HCT116 (cell line): ENCODE data around the gene WT1.

ENCODE experiments used
- POLR2AphosphoS5 ChIP-seq: IDR thresholded peaks from 2 replicates; pipeline ENCODE4 v1.6.1; 2011; ENCODE audit warnings: mild to moderate bottlenecking, low read depth, low read length, moderate library complexity
- TF ChIP-seq, protein P1 (sequence below), 3 experiments: fragments of 200-600 bp in 1 of 3; sonication (generic) in 1 of 3; IDR thresholded peaks in 2 of 3; conservative IDR thresholded peaks in 1 of 3; 2 replicates each; pipeline ENCODE4 v1.5.1; 2012 to 2017; ENCODE audit warnings: low read depth in 2 of 3, low read length in 2 of 3, antibody characterized with exemption in 1 of 3, borderline replicate concordance in 1 of 3, control low read depth in 1 of 3, mild to moderate bottlenecking in 1 of 3, mixed read lengths in 1 of 3, mixed run types in 1 of 3, moderate library complexity in 1 of 3; ENCODE audit not compliant: insufficient read depth in 1 of 3
- TF ChIP-seq, protein P2 (sequence below): IDR thresholded peaks from 2 replicates; pipeline ENCODE4 v1.6.1; 2012

DNA sequence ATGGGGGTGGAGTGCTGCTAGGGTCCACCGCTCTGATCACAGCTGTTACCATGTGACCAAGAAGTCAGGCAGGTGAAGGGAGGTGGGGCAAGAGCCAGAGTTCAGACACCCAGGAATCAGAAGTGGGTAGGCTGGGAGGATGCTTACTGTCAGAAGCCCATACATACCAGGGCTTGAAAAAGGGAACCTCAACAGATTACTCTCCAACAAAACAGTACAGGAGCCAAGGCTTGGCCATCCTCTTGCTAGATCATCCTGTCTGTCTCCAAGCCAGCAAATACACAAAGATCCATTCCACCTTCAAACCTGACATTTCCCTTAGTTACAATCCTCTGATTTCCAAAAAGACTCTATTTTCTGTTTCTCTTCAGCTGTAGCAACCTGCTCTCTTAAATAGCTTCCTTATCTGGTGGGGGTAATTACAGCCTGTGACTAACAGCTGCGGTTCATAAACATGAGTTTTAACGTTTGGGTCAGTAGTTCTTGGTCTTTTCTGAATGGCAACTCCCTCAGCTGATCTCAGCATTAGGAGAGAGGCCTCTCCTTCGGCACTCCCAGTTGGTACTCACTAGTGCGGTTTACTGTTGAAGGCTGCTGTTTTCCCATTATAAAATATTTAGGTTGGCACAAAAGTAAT lies 31.1 kb upstream of the WT1 start:
- TF ChIP-seq, protein P1, sequence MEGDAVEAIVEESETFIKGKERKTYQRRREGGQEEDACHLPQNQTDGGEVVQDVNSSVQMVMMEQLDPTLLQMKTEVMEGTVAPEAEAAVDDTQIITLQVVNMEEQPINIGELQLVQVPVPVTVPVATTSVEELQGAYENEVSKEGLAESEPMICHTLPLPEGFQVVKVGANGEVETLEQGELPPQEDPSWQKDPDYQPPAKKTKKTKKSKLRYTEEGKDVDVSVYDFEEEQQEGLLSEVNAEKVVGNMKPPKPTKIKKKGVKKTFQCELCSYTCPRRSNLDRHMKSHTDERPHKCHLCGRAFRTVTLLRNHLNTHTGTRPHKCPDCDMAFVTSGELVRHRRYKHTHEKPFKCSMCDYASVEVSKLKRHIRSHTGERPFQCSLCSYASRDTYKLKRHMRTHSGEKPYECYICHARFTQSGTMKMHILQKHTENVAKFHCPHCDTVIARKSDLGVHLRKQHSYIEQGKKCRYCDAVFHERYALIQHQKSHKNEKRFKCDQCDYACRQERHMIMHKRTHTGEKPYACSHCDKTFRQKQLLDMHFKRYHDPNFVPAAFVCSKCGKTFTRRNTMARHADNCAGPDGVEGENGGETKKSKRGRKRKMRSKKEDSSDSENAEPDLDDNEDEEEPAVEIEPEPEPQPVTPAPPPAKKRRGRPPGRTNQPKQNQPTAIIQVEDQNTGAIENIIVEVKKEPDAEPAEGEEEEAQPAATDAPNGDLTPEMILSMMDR (IDR thresholded peaks at IDR 0.05 in 2 of 3, conservative IDR thresholded peaks at IDR 0.05 in 1 of 3; ENCODE audit: borderline replicate concordance in 1 of 3, insufficient read depth in 1 of 3, low read depth in 2 of 3, low read length in 2 of 3), result no peak
- TF ChIP-seq POLR2AphosphoS5, result no peak
- TF ChIP-seq, protein P2, sequence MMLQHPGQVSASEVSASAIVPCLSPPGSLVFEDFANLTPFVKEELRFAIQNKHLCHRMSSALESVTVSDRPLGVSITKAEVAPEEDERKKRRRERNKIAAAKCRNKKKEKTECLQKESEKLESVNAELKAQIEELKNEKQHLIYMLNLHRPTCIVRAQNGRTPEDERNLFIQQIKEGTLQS, result no peak
